HepG2 (cell line): ENCODE results near the gene ACTR1B. TPM values are rescaled to one million over a fixed set of nuclear protein-coding genes. Genes with fewer than 3 reads are reported as not detected.

ENCODE experiments used
- BCL6 ChIP-seq: IDR thresholded peaks from 2 replicates; pipeline ENCODE4 v1.6.1; 2016; ENCODE audit warnings: missing genetic modification reagents, missing compliant biosample characterization
- BRCA1 ChIP-seq: sonication (generic); formaldehyde crosslinking; IDR thresholded peaks from 2 replicates; pipeline ENCODE4 v1.4.0; 2020; ENCODE audit warnings: missing genetic modification reagents
- CERS6 ChIP-seq: sonication (generic); formaldehyde crosslinking; IDR thresholded peaks from 2 replicates; pipeline ENCODE4 v1.5.0; 2020; ENCODE audit warnings: missing genetic modification reagents
- DBP ChIP-seq: sonication (generic); formaldehyde crosslinking; IDR thresholded peaks from 2 replicates; pipeline ENCODE4 v1.4.0; 2020; ENCODE audit warnings: missing genetic modification reagents; ENCODE audit errors: not compliant biosample characterization
- GMEB2 ChIP-seq: IDR thresholded peaks from 2 replicates; pipeline ENCODE4 v1.6.1; 2016; ENCODE audit warnings: missing biosample characterization, missing genetic modification reagents, low read depth
- KLF12 ChIP-seq: sonication (generic); formaldehyde crosslinking; IDR thresholded peaks from 2 replicates; pipeline ENCODE4 v1.4.0; 2020; ENCODE audit warnings: missing genetic modification reagents, borderline replicate concordance
- MYPOP ChIP-seq: sonication (generic); formaldehyde crosslinking; IDR thresholded peaks from 2 replicates; pipeline ENCODE4 v1.8.1; 2023; ENCODE audit warnings: mild to moderate bottlenecking, moderate library complexity, missing genetic modification reagents
- NFATC3 ChIP-seq: sonication (generic); formaldehyde crosslinking; IDR thresholded peaks from 2 replicates; pipeline ENCODE4 v1.5.1; 2020; ENCODE audit warnings: mild to moderate bottlenecking, missing genetic modification reagents
- NR1H2 ChIP-seq: sonication (generic); formaldehyde crosslinking; IDR thresholded peaks from 2 replicates; pipeline ENCODE4 v1.8.1; 2022; ENCODE audit warnings: low read depth, missing genetic modification reagents, borderline replicate concordance
- NR2F1 ChIP-seq, 2 experiments: fragments of 450-650 bp in 1 of 2; formaldehyde crosslinking in 1 of 2; IDR thresholded peaks; 2 replicates each; pipeline versions ENCODE4 v1.5.0 to v1.6.1; 2016 to 2020; ENCODE audit warnings: mild to moderate bottlenecking in 1 of 2, missing compliant biosample characterization in 1 of 2, missing genetic modification reagents in 1 of 2, moderate library complexity in 1 of 2
- ONECUT2 ChIP-seq: sonication (generic); formaldehyde crosslinking; IDR thresholded peaks from 2 replicates; pipeline ENCODE4 v1.4.0; 2020; ENCODE audit warnings: missing genetic modification reagents
- PHB2 ChIP-seq: fragments of 450-650 bp; IDR thresholded peaks from 2 replicates; pipeline ENCODE4 v1.6.1; 2018; ENCODE audit not compliant: partially characterized antibody
- POLR2AphosphoS5 ChIP-seq: IDR thresholded peaks from 2 replicates; pipeline ENCODE4 v1.6.1; 2012; ENCODE audit warnings: low read depth, low read length
- RNF2 ChIP-seq: fragments of 450-650 bp; conservative IDR thresholded peaks from 2 replicates; pipeline ENCODE4 v1.6.1; 2016; ENCODE audit warnings: low read depth
- SCMH1 ChIP-seq: sonication (generic); formaldehyde crosslinking; IDR thresholded peaks from 2 replicates; pipeline ENCODE4 v1.9.0; 2021; ENCODE audit warnings: missing genetic modification reagents, mild to moderate bottlenecking, borderline replicate concordance
- SP140L ChIP-seq: sonication (generic); formaldehyde crosslinking; IDR thresholded peaks from 2 replicates; pipeline ENCODE4 v1.4.0; 2020; ENCODE audit warnings: missing genetic modification reagents, borderline replicate concordance
- SRY ChIP-seq: sonication (generic); formaldehyde crosslinking; IDR thresholded peaks from 2 replicates; pipeline ENCODE4 v1.8.0; 2022; ENCODE audit warnings: mild to moderate bottlenecking, missing genetic modification reagents
- TCF7L2 ChIP-seq: IDR thresholded peaks from 2 replicates; pipeline ENCODE4 v1.6.1; 2011; ENCODE audit warnings: mild to moderate bottlenecking, low read depth, low read length, moderate library complexity
- TRIM22 ChIP-seq: fragments of 450-650 bp; IDR thresholded peaks from 2 replicates; pipeline ENCODE4 v1.6.1; 2017
- ZC3H4 ChIP-seq: sonication (generic); formaldehyde crosslinking; IDR thresholded peaks from 2 replicates; pipeline ENCODE4 v1.4.0; 2020; ENCODE audit warnings: missing genetic modification reagents, borderline replicate concordance
- ZFX ChIP-seq: sonication (generic); formaldehyde crosslinking; IDR thresholded peaks from 2 replicates; pipeline ENCODE4 v1.4.0; 2020; ENCODE audit warnings: mild to moderate bottlenecking, low read depth, missing genetic modification reagents, moderate library complexity
- ZKSCAN8 ChIP-seq: IDR thresholded peaks from 2 replicates; pipeline ENCODE4 v1.6.1; 2016; ENCODE audit warnings: borderline replicate concordance, missing genetic modification reagents, missing compliant biosample characterization
- ZNF460 ChIP-seq: sonication (generic); formaldehyde crosslinking; IDR thresholded peaks from 2 replicates; pipeline ENCODE4 v1.5.1; 2020; ENCODE audit warnings: missing genetic modification reagents, mild to moderate bottlenecking, borderline replicate concordance
- ZNF563 ChIP-seq: sonication (generic); formaldehyde crosslinking; IDR thresholded peaks from 2 replicates; pipeline ENCODE4 v1.8.0; 2022; ENCODE audit warnings: mild to moderate bottlenecking, moderate library complexity, missing genetic modification reagents
- ZNF761 ChIP-seq: sonication (generic); formaldehyde crosslinking; conservative IDR thresholded peaks from 2 replicates; pipeline ENCODE4 v1.4.0; 2020; ENCODE audit warnings: mild to moderate bottlenecking, missing genetic modification reagents
- ZSCAN30 ChIP-seq: sonication (generic); formaldehyde crosslinking; IDR thresholded peaks from 2 replicates; pipeline ENCODE4 v1.5.0; 2020; ENCODE audit warnings: mild to moderate bottlenecking, missing genetic modification reagents
- polyA plus RNA-seq, 8 experiments: library from polyadenylated mRNA; depleted of rRNA in 3 of 8; stranded (reverse) in 7 of 8; unstranded in 1 of 8; fragments of >200 nt; fragmentation: Illumina TruSeq in 4 of 8; extraction: Trizol in 4 of 8; gene quantifications; 2 replicates each; pipeline versions ENCODE4 v1.2.1 to v1.2.3, GENCODE V29; 2011 to 2016; ENCODE audit warnings: low read depth in 4 of 8, missing spikeins in 1 of 8, mixed read lengths in 1 of 8; ENCODE audit not compliant: insufficient read depth in 1 of 8
- total RNA-seq, 5 experiments: library from RNA; depleted of rRNA; stranded (reverse); fragments of >200 nt; fragmentation: Illumina TruSeq; extraction: Trizol; gene quantifications; 2 replicates each; pipeline ENCODE4 v1.2.3, GENCODE V29; 2016; ENCODE audit warnings: low read depth in 1 of 5

The ACTR1B gene
- total and polyA plus RNA-seq, 2 of the 13 experiments (the other 11 are each of a cell fraction or from before 2014, with no cell fraction given) = 61.7 to 76.7 TPM

- TF ChIP-seq PHB2 (no peak), SCMH1 (CRISPR knock-in tag) (no peak), DBP (CRISPR knock-in tag) (peak; percentile 78), ZKSCAN8 (no peak; the same call in 1 of the 2 replicates), TRIM22 (no peak), NFATC3 (no peak), KLF12 (CRISPR knock-in tag) (no peak), ZSCAN30 (no peak), BRCA1 (CRISPR knock-in tag) (0 out of 2 replicates have a peak, but pooled peaks have one; percentile 70), ZC3H4 (CRISPR knock-in tag) (no peak), ZFX (peak; percentile 37; the same call in 1 of the 2 replicates), SRY (CRISPR knock-in tag) (no peak), GMEB2 (CRISPR knock-in tag) (peak; percentile 59; the same call in 1 of the 2 replicates), SP140L (no peak), NR2F1 (CRISPR knock-in tag; IDR thresholded peaks at IDR 0.05) (no peak), POLR2AphosphoS5 (peak; percentile 76), NR1H2 (CRISPR knock-in tag) (no peak), MYPOP (CRISPR knock-in tag) (0 out of 2 replicates have a peak, but pooled peaks have one; percentile 22), ZNF563 (CRISPR knock-in tag) (no peak), RNF2 (no peak), CERS6 (no peak), TCF7L2 (no peak), BCL6 (no peak), ZNF761 (CRISPR knock-in tag) (0 out of 2 replicates have a peak, but pooled peaks have one; percentile 67), ONECUT2 (0 out of 2 replicates have a peak, but pooled peaks have one; percentile 54), ZNF460 (CRISPR knock-in tag) (no peak)
Measured at GRCh38 chr2:97663962-97664635, at the start of gene ACTR1B (continued).
